ENCODE data around the gene ALOX12. TPM values are rescaled to one million over a fixed set of nuclear protein-coding genes. Genes with fewer than 3 reads are reported as not detected.

Gene ALOX12
- total RNA-seq, 2 donors from 2014 or later: 0.14 TPM; not detected in 1

Other genes with a start within 250 kb of the ALOX12 start
- 10 to 100 TPM; 33.1 to 51.5 TPM for gene XAF1, start 240.0 kb upstream of the ALOX12 start, total RNA-seq
- gene FBXO39, start 219.8 kb upstream of the ALOX12 start, total RNA-seq: under 1 TPM in 1 of 2 donors, not detected in 1; 0.67 TPM
- not detected for gene TEKT1, start 164.3 kb upstream of the ALOX12 start, total RNA-seq
- 100 to 1,000 TPM; 153 to 154 TPM for gene RNASEK, start 16.6 kb downstream of the ALOX12 start, total RNA-seq
- 10 to 100 TPM; 21.2 to 29.7 TPM for gene BCL6B, start 27.0 kb downstream of the ALOX12 start, total RNA-seq
- 1 to 10 TPM; 1.5 to 1.6 TPM for gene SLC16A13, start 40.0 kb downstream of the ALOX12 start, total RNA-seq
- gene SLC16A11, start 48.0 kb downstream of the ALOX12 start, total RNA-seq: 1 to 10 TPM in 1 of 2 donors, under 1 TPM in 1; 0.52 to 1.3 TPM
- 10 to 100 TPM in 1 of 2 donors, 1 to 10 TPM in 1; 5.9 to 13.9 TPM for gene CLEC10A, start 84.2 kb downstream of the ALOX12 start, total RNA-seq
- 1 to 10 TPM in 1 of 2 donors, under 1 TPM in 1; 0.90 to 1.3 TPM for gene ASGR2, start 118.8 kb downstream of the ALOX12 start, total RNA-seq
- gene ASGR1, start 183.3 kb downstream of the ALOX12 start, total RNA-seq: 1 to 10 TPM; 1.2 to 2.2 TPM
- gene DLG4, start 223.8 kb downstream of the ALOX12 start, total RNA-seq: 10 to 100 TPM; 20.8 to 21.2 TPM
- gene ACADVL, start 223.9 kb downstream of the ALOX12 start, total RNA-seq: 100 to 1,000 TPM; 444 to 567 TPM
- gene DVL2, start 238.5 kb downstream of the ALOX12 start, total RNA-seq: 10 to 100 TPM; 21.9 to 26.7 TPM
- 10 to 100 TPM; 20.4 to 27.5 TPM for gene PHF23, start 243.4 kb downstream of the ALOX12 start, total RNA-seq
- 100 to 1,000 TPM; 341 to 405 TPM for gene GABARAP, start 246.4 kb downstream of the ALOX12 start, total RNA-seq